MG63 (cell line): Measurements from ENCODE around the gene TBC1D14. TPM values are rescaled to one million over a fixed set of nuclear protein-coding genes. Genes with fewer than 3 reads are reported as not detected.

Experiments used
- DNase-seq: peaks from one replicate; pipeline ENCODE4 v3.0.0-alpha.2; 2020
- H3K27me3 ChIP-seq: fragments of 250-450 bp; sonication (Bioruptor Pico); 2 replicates; pipeline ENCODE4 v1.5.1; 2020; ENCODE audit warnings: mild to moderate bottlenecking, moderate library complexity
- H3K36me3 ChIP-seq: fragments of 250-450 bp; sonication (Bioruptor Pico); 2 replicates; pipeline ENCODE4 v1.5.1; 2020; ENCODE audit warnings: mild to moderate bottlenecking, moderate library complexity
- H3K4me3 ChIP-seq: fragments of 250-450 bp; sonication (Bioruptor Pico); 2 replicates; pipeline ENCODE4 v1.5.1; 2020; ENCODE audit warnings: mild to moderate bottlenecking, moderate library complexity
- H3K9me3 ChIP-seq: fragments of 250-450 bp; sonication (Bioruptor Pico); 2 replicates; pipeline ENCODE4 v1.5.1; 2020; ENCODE audit warnings: mild to moderate bottlenecking, moderate library complexity
- total RNA-seq: library from RNA; depleted of rRNA; stranded (reverse); fragments of >200 nt; shearing (Covaris generic); gene quantifications from 2 replicates; pipeline ENCODE4 v1.2.3, GENCODE V29; 2014; ENCODE audit warnings: low replicate concordance

Gene TBC1D14
- total RNA-seq, 1 experiment from 2014 or later, result 16.3 TPM

GRCh38 chr4:6932918-6933317 is 23.3 kb downstream of the TBC1D14 start:
- Histone ChIP-seq H3K27me3 (no peaks in the 10 kb centered on the region), H3K4me3 (no peak overlapping the region), H3K9me3 (no peaks in the 10 kb centered on the region), H3K36me3 (no peaks in the 10 kb centered on the region)
- DNase-seq, result no peak

- H3K27me3 ChIP-seq, result no peaks in the 10 kb centered on the region
- DNase-seq, result no peak
- no peaks in the 10 kb centered on the region for H3K36me3 ChIP-seq
- H3K9me3 ChIP-seq, result no peaks in the 10 kb centered on the region
- H3K4me3 ChIP-seq, result no peak overlapping the region
These were observed 24.2 kb downstream of the TBC1D14 start for GRCh38 chr4:6933691-6934430.

- Histone ChIP-seq H3K36me3 (no peaks in the 10 kb centered on the region), H3K9me3 (no peaks in the 10 kb centered on the region), H3K27me3 (no peaks in the 10 kb centered on the region), H3K4me3 (no peak overlapping the region)
- no peak for DNase-seq
These were observed 26.3 kb downstream of the TBC1D14 start for GRCh38 chr4:6935965-6936364.

GRCh38 chr4:6937201-6937600 is 27.6 kb downstream of the TBC1D14 start:
- Histone ChIP-seq H3K36me3 (no peaks in the 10 kb centered on the region), H3K4me3 (no peak overlapping the region), H3K9me3 (no peaks in the 10 kb centered on the region), H3K27me3 (no peaks in the 10 kb centered on the region)
- DNase-seq, result no peak

GRCh38 chr4:6937754-6938153 is 28.1 kb downstream of the TBC1D14 start:
- Histone ChIP-seq H3K9me3 (no peaks in the 10 kb centered on the region), H3K27me3 (no peaks in the 10 kb centered on the region), H3K36me3 (no peaks in the 10 kb centered on the region), H3K4me3 (no peak overlapping the region)
- no peak for DNase-seq

GRCh38 chr4:6938237-6938636 is 28.6 kb downstream of the TBC1D14 start:
- DNase-seq, result no peak
- Histone ChIP-seq H3K9me3 (no peaks in the 10 kb centered on the region), H3K4me3 (no peak overlapping the region), H3K36me3 (no peaks in the 10 kb centered on the region), H3K27me3 (no peaks in the 10 kb centered on the region)

GRCh38 chr4:6938647-6939271 is 29.1 kb downstream of the TBC1D14 start:
- no peak overlapping the region for H3K4me3 ChIP-seq
- H3K27me3 ChIP-seq, result no peaks in the 10 kb centered on the region
- no peaks in the 10 kb centered on the region for H3K9me3 ChIP-seq
- H3K36me3 ChIP-seq, result no peaks in the 10 kb centered on the region
- DNase-seq, result no peak

GRCh38 chr4:6939761-6940743 is 30.4 kb downstream of the TBC1D14 start:
- DNase-seq, result no peak
- H3K27me3 ChIP-seq, result no peaks in the 10 kb centered on the region
- no peaks in the 10 kb centered on the region for H3K36me3 ChIP-seq
- H3K9me3 ChIP-seq, result no peaks in the 10 kb centered on the region
- no peak overlapping the region for H3K4me3 ChIP-seq

GRCh38 chr4:6940744-6941137 is 31.1 kb downstream of the TBC1D14 start:
- DNase-seq, result no peak
- H3K27me3 ChIP-seq, result no peaks in the 10 kb centered on the region
- H3K4me3 ChIP-seq, result no peak overlapping the region
- H3K9me3 ChIP-seq, result no peaks in the 10 kb centered on the region
- H3K36me3 ChIP-seq, result no peaks in the 10 kb centered on the region

- H3K4me3 ChIP-seq, result no peak overlapping the region
- no peaks in the 10 kb centered on the region for H3K9me3 ChIP-seq
- H3K27me3 ChIP-seq, result no peaks in the 10 kb centered on the region
- no peaks in the 10 kb centered on the region for H3K36me3 ChIP-seq
- no peak for DNase-seq
These were observed 32.2 kb downstream of the TBC1D14 start for GRCh38 chr4:6941796-6942195.

- no peaks in the 10 kb centered on the region for H3K9me3 ChIP-seq
- DNase-seq, result peak; percentile 33
- no peaks in the 10 kb centered on the region for H3K27me3 ChIP-seq
- H3K36me3 ChIP-seq, result no peaks in the 10 kb centered on the region
- H3K4me3 ChIP-seq, result no peak overlapping the region
These were observed 32.7 kb downstream of the TBC1D14 start for GRCh38 chr4:6942238-6942800.

- Histone ChIP-seq H3K27me3 (no peaks in the 10 kb centered on the region), H3K4me3 (no peak overlapping the region), H3K9me3 (no peaks in the 10 kb centered on the region), H3K36me3 (no peaks in the 10 kb centered on the region)
- no peak for DNase-seq
These were observed 33.6 kb downstream of the TBC1D14 start for GRCh38 chr4:6943012-6943884.

- no peak for DNase-seq
- no peaks in the 10 kb centered on the region for H3K36me3 ChIP-seq
- no peaks in the 10 kb centered on the region for H3K27me3 ChIP-seq
- no peak overlapping the region for H3K4me3 ChIP-seq
- no peaks in the 10 kb centered on the region for H3K9me3 ChIP-seq
These were observed 34.2 kb downstream of the TBC1D14 start for GRCh38 chr4:6943885-6944225.

GRCh38 chr4:6944301-6945051 is 34.9 kb downstream of the TBC1D14 start:
- no peak for DNase-seq
- no peaks in the 10 kb centered on the region for H3K36me3 ChIP-seq
- no peaks in the 10 kb centered on the region for H3K27me3 ChIP-seq
- H3K9me3 ChIP-seq, result no peaks in the 10 kb centered on the region
- no peak overlapping the region for H3K4me3 ChIP-seq

- Histone ChIP-seq H3K36me3 (no peaks in the 10 kb centered on the region), H3K9me3 (no peaks in the 10 kb centered on the region), H3K4me3 (no peak overlapping the region), H3K27me3 (no peaks in the 10 kb centered on the region)
- no peak for DNase-seq
These were observed 35.4 kb downstream of the TBC1D14 start for GRCh38 chr4:6945052-6945409.

- no peaks in the 10 kb centered on the region for H3K36me3 ChIP-seq
- H3K27me3 ChIP-seq, result no peaks in the 10 kb centered on the region
- DNase-seq, result no peak
- no peak overlapping the region for H3K4me3 ChIP-seq
- H3K9me3 ChIP-seq, result no peaks in the 10 kb centered on the region
These were observed 36.9 kb downstream of the TBC1D14 start for GRCh38 chr4:6946497-6946896.
